Measurements from ENCODE around the gene TTC21B. TPM values are rescaled to one million over a fixed set of nuclear protein-coding genes. Genes with fewer than 3 reads are reported as not detected.

TTC21B gene
- total RNA-seq, 1 donor from 2014 or later, result 12.0 TPM

DNA sequence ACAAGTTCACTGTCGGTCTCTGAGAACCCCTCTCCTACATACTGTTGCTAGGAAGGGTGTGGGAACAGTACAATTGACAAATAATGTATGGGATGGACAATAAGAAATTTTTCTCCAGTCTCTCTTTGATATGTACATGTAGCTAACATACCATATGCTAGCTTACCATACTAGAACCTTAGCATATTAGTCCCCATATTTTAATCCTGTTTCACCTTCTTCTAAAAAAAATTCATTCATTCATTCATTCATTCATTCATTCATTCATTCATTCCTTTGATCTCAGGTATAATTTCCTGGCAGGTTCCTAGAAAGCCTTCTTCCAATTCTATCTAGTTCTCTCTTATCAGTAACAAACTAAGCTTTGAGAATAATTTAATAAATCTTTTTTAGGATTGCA lies 62.2 kb downstream of the TTC21B start:
- Histone ChIP-seq H3K79me2 (ENCODE audit: insufficient read depth, low read length) (no peaks in the 10 kb centered on the region), H3K4me1 (ENCODE audit: insufficient read depth, low read length) (no peaks in the 10 kb centered on the region), H3K27me3 (ENCODE audit: insufficient read depth, low read length) (no peaks in the 10 kb centered on the region), H3K27ac (ENCODE audit: low read depth, low read length) (no peak overlapping the region), H2AFZ (ENCODE audit: low read depth, low read length) (no peak overlapping the region), H3K9me3 (ENCODE audit: insufficient read depth, low read depth, low read length) (no peaks in the 10 kb centered on the region), H3K9ac (ENCODE audit: low read length) (no peak overlapping the region), H4K20me1 (ENCODE audit: insufficient read depth, low read length) (no peaks in the 10 kb centered on the region), H3K4me3 (ENCODE audit: insufficient read depth, low read depth, low read length) (no peak overlapping the region), H3K4me2 (ENCODE audit: low read length) (no peak overlapping the region), H3K36me3 (ENCODE audit: insufficient read depth, low read length) (peaks cover 9% of the 10 kb centered on the region)
- no peak overlapping the region for H3K4me3 Mint-ChIP-seq (ENCODE audit: unreplicated experiment)
- peaks cover 4% of the 10 kb centered on the region for H3K4me1 Mint-ChIP-seq (ENCODE audit: low read depth, unreplicated experiment)
- peaks cover 5% of the 10 kb centered on the region for H3K36me3 Mint-ChIP-seq (ENCODE audit: low read depth, unreplicated experiment)
- FAIRE-seq (no peak), DNase-seq (ENCODE audit: low read depth) (no peak)
- H3K27me3 Mint-ChIP-seq (ENCODE audit: low read depth, unreplicated experiment), result no peaks in the 10 kb centered on the region
- H3K27ac Mint-ChIP-seq (ENCODE audit: unreplicated experiment), result no peak overlapping the region
- H3K9me3 Mint-ChIP-seq (ENCODE audit: unreplicated experiment), result no peaks in the 10 kb centered on the region
- TF ChIP-seq, protein P1, sequence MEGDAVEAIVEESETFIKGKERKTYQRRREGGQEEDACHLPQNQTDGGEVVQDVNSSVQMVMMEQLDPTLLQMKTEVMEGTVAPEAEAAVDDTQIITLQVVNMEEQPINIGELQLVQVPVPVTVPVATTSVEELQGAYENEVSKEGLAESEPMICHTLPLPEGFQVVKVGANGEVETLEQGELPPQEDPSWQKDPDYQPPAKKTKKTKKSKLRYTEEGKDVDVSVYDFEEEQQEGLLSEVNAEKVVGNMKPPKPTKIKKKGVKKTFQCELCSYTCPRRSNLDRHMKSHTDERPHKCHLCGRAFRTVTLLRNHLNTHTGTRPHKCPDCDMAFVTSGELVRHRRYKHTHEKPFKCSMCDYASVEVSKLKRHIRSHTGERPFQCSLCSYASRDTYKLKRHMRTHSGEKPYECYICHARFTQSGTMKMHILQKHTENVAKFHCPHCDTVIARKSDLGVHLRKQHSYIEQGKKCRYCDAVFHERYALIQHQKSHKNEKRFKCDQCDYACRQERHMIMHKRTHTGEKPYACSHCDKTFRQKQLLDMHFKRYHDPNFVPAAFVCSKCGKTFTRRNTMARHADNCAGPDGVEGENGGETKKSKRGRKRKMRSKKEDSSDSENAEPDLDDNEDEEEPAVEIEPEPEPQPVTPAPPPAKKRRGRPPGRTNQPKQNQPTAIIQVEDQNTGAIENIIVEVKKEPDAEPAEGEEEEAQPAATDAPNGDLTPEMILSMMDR (IDR thresholded peaks at IDR 0.05; ENCODE audit: insufficient read depth, low read depth, low read length), result no peak
- no peak for TF ChIP-seq EZH2 (IDR thresholded peaks at IDR 0.05; ENCODE audit: insufficient read depth, low read length)

DNA sequence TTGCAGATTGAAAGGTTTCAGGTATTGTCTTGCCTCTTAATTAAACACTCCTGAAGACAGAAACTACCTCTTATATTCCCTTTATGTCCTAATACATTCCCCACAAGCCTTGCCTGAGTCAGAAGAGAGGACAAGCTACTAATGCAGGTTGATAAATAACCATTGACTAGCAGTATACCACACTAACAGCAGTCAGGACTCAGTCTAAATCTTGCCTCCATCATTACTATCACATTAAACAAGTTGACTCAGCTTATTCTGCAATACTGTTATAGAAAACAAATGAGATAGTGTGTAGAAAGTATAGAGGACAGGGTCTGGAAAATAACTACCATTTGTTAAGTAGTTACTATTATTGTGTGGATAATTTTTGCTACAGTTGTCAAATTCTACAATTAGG lies 63.8 kb downstream of the TTC21B start:
- Histone ChIP-seq H3K27ac (ENCODE audit: low read depth, low read length) (no peak overlapping the region), H3K4me2 (ENCODE audit: low read length) (no peak overlapping the region), H2AFZ (ENCODE audit: low read depth, low read length) (no peak overlapping the region), H3K9me3 (ENCODE audit: insufficient read depth, low read depth, low read length) (no peaks in the 10 kb centered on the region), H3K27me3 (ENCODE audit: insufficient read depth, low read length) (no peaks in the 10 kb centered on the region), H3K79me2 (ENCODE audit: insufficient read depth, low read length) (no peaks in the 10 kb centered on the region), H4K20me1 (ENCODE audit: insufficient read depth, low read length) (no peaks in the 10 kb centered on the region), H3K4me1 (ENCODE audit: insufficient read depth, low read length) (no peaks in the 10 kb centered on the region), H3K4me3 (ENCODE audit: insufficient read depth, low read depth, low read length) (no peak overlapping the region), H3K36me3 (ENCODE audit: insufficient read depth, low read length) (peaks cover 7% of the 10 kb centered on the region), H3K9ac (ENCODE audit: low read length) (no peak overlapping the region)
- peaks cover 4% of the 10 kb centered on the region for H3K4me1 Mint-ChIP-seq (ENCODE audit: low read depth, unreplicated experiment)
- H3K9me3 Mint-ChIP-seq (ENCODE audit: unreplicated experiment), result no peaks in the 10 kb centered on the region
- FAIRE-seq, result no peak
- H3K4me3 Mint-ChIP-seq (ENCODE audit: unreplicated experiment), result no peak overlapping the region
- TF ChIP-seq EZH2 (IDR thresholded peaks at IDR 0.05; ENCODE audit: insufficient read depth, low read length), result no peak
- TF ChIP-seq, protein P1 (IDR thresholded peaks at IDR 0.05; ENCODE audit: insufficient read depth, low read depth, low read length), result no peak
- no peak overlapping the region for H3K27ac Mint-ChIP-seq (ENCODE audit: unreplicated experiment)
- no peaks in the 10 kb centered on the region for H3K27me3 Mint-ChIP-seq (ENCODE audit: low read depth, unreplicated experiment)
- no peak for DNase-seq (ENCODE audit: low read depth)
- peaks cover 5% of the 10 kb centered on the region for H3K36me3 Mint-ChIP-seq (ENCODE audit: low read depth, unreplicated experiment)

DNA sequence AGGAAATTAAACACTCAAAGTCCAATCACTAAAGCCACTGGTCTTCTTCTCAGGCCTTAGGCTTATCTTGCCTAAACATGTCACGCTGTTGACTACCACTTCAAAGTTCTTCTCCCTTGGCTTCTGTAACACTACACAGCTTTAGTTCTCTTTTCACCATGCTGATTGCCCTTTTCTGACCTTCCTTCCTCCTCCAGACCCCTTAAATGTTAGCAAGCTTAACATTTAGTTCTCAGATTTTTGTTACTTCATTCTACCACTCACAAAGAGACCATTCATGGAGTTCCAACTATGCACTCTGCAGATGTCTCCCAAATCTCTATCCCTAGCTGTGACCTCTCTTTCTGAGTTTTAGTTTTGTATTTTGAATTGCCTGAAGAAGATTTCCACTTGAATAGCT lies 64.4 kb downstream of the TTC21B start:
- no peaks in the 10 kb centered on the region for H3K79me2 ChIP-seq (ENCODE audit: insufficient read depth, low read length)
- H3K9ac ChIP-seq (ENCODE audit: low read length), result no peak overlapping the region
- Mint-ChIP-seq H3K4me3 (ENCODE audit: unreplicated experiment) (no peak overlapping the region), H3K36me3 (ENCODE audit: low read depth, unreplicated experiment) (peaks cover 4% of the 10 kb centered on the region), H3K4me1 (ENCODE audit: low read depth, unreplicated experiment) (peaks cover 4% of the 10 kb centered on the region), H3K27me3 (ENCODE audit: low read depth, unreplicated experiment) (no peaks in the 10 kb centered on the region), H3K9me3 (ENCODE audit: unreplicated experiment) (no peaks in the 10 kb centered on the region), H3K27ac (ENCODE audit: unreplicated experiment) (no peak overlapping the region)
- H3K9me3 ChIP-seq (ENCODE audit: insufficient read depth, low read depth, low read length), result no peaks in the 10 kb centered on the region
- H2AFZ ChIP-seq (ENCODE audit: low read depth, low read length), result no peak overlapping the region
- no peak for TF ChIP-seq EZH2 (IDR thresholded peaks at IDR 0.05; ENCODE audit: insufficient read depth, low read length)
- TF ChIP-seq, protein P1 (IDR thresholded peaks at IDR 0.05; ENCODE audit: insufficient read depth, low read depth, low read length), result no peak
- H4K20me1 ChIP-seq (ENCODE audit: insufficient read depth, low read length), result no peaks in the 10 kb centered on the region
- DNase-seq (ENCODE audit: low read depth), result no peak
- FAIRE-seq, result no peak
- no peaks in the 10 kb centered on the region for H3K4me1 ChIP-seq (ENCODE audit: insufficient read depth, low read length)
- no peaks in the 10 kb centered on the region for H3K27me3 ChIP-seq (ENCODE audit: insufficient read depth, low read length)
- H3K4me3 ChIP-seq (ENCODE audit: insufficient read depth, low read depth, low read length), result no peak overlapping the region
- no peak overlapping the region for H3K4me2 ChIP-seq (ENCODE audit: low read length)
- H3K27ac ChIP-seq (ENCODE audit: low read depth, low read length), result no peak overlapping the region
- peaks cover 7% of the 10 kb centered on the region for H3K36me3 ChIP-seq (ENCODE audit: insufficient read depth, low read length)

Data from astrocyte (in vitro differentiated cells and primary cell).